HG03066 (cell line): ENCODE results near the gene CTSZ.
"Not testable (repeated sequence)": the region's sequence is repeated elsewhere in the genome, so short reads cannot be mapped to it uniquely, and the experiment has no call there.

Experiments
- ATAC-seq: cut with Tn5 transposase; IDR thresholded peaks from one replicate; pipeline ENCODE4 v1.9.1; 2021; ENCODE audit warnings: low read depth; ENCODE audit not compliant: unreplicated experiment

The CTSZ gene

DNA sequence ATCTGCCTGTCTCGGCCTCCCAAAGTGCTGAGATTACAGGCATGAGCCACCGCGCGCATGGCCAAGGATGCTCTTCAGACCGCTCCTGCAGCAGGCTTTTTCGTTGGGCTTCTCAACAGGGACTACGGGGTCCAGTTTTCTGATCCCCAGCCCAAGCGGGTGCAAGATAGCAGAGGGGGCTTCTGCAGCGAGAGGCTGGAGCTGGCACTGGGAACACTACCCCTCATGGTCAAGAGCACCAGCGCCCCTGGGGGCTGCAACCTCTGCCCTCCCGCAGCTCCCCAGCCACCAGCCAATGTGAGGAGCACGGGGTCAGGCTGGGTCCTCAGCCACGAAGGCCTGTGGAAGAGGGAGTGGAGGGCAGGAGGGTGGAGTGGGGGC lies 6.0 kb downstream of the CTSZ start:
- ATAC-seq: no peak

DNA sequence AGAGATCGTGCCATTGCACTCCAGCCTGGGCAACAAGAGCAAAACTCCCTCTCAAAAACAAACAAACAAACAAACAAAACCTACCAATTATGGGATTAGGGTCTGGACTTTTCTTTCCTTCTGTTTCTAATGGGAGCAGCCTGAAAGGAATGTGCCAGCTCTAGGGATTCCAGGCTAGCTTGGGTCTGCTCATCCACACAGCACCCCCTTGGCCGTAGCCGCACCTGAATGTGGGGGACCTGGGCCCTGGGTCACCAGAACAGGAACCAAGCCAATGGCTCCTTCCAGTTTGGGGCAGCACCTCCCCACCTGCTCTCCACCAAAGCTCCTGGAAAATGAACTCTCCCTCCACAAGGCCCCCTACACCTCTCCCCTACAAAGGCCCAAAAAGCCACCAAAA lies 6.7 kb downstream of the CTSZ start:
- ATAC-seq: no peak

DNA sequence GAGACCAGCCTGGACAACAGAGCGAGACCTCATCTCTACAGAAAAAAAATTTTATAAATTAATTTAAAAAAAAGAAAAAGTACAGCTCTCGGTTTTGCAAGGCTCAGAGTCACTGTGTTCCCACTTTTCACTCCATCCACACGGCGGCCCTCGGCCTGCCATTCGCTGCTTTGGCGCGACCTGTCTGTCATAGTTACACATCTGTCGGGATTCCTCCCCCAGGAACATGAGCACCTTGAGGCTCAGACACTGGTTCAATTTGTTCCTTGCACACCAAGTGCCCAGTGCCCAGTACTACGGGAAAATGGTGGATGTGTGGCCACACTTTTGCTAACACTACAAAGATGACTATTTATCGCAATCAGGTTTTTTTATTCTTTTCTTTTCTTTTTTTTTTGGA lies 8.4 kb downstream of the CTSZ start:
- ATAC-seq: no peak

DNA sequence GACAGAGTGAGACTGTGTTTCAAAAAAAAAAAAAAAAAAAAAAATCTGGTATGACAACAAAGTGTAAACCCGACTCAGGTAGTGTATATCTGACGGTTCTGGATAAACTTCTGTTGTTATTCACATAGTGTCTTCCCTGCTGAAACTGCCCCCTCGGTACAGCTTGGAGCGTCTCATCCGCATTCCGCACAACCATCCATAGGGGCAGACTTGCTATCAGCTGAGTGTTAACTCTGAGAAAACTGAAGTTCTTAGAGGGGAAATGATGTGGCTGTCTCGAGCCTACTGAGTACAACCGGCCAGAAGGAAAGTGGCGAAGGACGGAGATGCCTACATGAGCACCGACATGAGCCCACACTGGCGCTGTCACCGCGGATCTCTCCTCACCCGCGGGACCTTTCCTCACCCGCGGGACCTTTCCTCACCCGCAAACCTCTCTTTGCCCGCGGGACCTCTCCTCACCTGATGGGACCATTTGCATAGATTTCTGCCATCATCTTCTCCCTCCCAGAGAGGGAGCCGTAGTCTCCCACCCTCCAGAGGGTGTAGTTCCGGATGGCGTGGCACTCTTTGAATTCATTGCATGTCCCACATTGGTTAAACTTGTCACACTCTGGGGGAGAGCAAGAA lies 9.8 kb downstream of the CTSZ start:
- no peak for ATAC-seq

DNA sequence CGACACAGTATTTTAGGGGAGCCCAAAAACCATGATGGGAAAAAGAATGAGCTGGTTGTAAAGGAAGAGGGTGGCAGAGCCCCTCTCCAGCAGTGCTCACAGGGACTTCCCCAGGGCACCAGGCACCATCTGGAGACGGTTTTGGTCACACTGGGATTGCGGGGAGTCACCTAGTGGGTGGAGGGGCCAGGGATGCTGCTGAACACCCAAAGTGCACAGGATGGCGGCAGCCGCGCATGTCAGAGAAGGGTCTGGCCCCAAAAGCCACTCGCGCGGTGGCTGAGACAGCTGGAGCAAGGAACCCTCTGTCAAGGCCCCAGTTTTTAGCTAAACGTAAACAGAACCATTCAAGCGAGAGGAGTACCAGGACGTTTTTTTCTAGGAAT lies 10.8 kb downstream of the CTSZ start:
- ATAC-seq: no peak

DNA sequence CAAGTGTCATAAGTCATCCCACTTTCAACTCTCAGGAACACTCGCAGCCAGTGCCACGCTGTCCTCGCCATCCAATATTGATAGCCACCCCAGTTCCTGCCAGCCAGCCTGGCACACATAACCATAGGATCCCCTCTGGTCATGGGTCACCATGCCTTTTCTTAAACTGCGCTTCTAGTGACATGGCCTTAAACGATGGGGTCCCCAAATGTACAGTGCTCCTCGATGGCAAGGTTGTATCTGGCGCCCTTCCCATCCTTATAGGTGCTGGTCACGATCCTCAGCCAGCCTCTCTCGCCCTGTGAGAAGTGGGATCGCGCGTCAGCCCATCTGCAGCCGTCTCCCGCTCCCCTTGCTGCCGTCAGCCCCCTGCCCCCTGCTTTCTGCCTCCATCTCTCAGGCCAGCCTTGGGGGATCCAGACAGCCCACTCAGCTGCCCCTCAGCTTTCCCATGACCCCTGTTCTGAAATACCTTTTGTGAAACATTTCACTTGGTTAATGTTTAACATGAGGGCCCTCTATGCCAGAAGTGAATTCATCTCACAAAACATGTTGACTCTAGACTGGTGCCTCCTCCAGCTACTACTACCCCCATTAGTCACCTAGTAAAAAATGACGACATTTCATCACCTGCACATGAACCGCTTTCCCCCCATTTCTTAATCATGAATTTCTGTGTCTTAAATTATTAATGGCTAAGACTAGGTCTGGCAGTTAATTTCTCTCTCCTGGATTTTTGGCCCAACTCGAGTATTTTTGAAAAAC lies 11.4 kb downstream of the CTSZ start:
- ATAC-seq: no peak

DNA sequence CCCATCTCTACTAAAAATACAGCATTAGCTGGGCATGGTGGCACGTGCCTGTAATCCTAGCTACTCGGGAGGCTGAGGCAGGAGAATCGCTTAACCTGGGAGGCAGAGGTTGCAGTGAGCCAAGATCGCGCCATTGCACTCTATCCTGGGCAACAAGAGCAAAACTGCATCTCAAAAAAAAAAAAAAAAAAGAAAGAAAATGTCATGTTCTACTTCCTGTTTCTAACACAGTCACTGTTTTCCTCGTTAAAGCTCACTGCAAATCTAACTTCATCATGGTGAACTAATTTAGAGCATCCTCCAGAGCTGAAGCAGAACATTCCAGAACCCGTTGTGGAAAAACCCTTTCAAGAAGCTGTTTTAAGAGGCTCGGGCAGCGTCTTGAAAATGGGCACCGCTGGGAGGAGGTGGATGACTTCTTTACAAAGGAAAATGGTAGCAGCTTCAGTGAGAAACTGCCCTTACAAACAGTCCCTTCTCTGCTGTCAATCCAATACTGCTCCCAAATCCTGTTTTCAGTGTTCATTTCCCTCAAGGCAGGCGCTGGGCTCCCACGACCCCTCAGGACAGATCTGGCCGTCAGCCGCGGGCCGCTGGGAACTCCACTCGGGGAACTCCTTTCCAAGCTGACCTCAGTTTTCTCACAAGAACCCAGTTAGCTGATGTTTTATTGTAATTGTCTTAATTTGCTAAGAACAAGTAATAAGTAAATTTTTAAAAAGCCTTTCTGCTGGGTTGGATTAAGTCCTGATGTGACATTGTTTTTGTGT lies 12.5 kb downstream of the CTSZ start:
- ATAC-seq: no peak

DNA sequence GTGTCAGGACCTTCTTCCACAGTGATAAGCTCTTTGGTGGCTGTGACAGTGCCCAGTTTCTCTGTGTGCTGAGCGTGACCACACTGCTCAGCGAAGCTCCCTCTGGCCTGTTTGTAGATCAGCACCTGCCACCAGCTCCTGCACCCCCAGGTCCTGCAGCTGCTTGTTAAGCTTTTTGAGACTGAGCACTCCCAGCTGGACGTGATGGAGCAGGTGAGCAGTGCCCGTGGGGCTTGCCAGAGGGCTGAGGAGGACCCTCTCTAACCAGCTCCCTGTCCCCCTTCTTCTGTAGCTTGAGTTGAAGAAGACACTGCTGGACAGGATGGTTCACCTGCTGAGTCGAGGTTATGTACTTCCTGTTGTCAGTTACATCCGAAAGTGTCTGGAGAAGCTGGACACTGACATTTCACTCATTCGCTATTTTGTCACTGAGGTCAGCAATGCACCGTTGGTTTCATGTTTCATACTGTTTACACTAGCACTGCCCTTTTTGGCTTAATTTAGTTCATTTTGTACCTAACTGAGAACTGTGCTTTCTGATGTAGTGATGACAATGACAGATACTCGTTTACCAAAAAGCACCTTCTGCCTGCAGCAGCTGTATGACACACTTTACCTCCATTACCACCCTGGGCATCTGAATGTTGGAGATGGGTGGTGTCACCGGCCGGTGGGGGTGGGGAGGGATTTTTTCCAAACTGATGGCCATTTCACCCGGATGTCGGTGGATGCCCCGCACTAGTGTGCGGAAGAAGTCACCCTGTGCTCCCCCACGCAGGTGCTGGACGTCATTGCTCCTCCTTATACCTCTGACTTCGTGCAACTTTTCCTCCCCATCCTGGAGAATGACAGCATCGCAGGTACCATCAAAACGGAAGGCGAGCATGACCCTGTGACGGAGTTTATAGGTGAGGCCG lies 13.5 kb downstream of the CTSZ start:
- no peak for ATAC-seq

DNA sequence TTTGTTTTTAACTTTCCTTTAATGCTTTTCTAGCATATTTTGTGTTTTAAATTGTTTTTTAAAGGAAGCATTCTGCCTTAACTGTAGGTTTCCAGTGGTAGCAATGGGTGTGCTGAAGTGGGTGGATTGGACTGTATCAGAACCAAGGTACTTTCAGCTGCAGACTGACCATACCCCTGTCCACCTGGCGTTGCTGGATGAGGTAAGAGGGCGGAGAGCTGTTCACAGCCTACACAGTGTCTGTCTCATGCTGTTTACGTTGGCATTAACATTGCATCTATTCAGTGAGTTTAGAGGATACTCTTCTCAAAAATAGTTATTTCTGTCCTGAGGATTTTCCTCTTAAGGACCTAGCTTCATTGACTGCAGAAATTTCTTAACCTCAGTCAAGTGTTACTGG lies 14.1 kb downstream of the CTSZ start:
- ATAC-seq: no peak

DNA sequence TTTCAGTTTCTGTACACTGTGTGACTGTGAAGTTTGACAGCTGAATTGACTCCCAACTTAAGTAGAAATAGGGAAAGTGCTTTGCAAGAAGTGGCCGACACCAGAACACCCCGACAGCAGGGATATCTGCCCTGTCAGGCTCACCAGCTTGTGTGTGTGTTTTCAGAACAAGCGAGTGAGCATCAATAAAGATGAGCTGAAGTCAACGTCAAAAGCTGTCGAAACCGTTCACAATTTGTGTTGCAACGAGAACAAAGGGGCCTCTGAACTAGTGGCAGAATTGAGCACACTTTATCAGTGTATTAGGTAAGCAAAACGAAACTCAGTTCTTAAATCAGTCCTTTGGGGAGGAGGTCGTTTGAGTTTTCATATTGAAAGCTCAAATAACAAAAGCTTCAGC lies 15.3 kb downstream of the CTSZ start:
- ATAC-seq: no peak

DNA sequence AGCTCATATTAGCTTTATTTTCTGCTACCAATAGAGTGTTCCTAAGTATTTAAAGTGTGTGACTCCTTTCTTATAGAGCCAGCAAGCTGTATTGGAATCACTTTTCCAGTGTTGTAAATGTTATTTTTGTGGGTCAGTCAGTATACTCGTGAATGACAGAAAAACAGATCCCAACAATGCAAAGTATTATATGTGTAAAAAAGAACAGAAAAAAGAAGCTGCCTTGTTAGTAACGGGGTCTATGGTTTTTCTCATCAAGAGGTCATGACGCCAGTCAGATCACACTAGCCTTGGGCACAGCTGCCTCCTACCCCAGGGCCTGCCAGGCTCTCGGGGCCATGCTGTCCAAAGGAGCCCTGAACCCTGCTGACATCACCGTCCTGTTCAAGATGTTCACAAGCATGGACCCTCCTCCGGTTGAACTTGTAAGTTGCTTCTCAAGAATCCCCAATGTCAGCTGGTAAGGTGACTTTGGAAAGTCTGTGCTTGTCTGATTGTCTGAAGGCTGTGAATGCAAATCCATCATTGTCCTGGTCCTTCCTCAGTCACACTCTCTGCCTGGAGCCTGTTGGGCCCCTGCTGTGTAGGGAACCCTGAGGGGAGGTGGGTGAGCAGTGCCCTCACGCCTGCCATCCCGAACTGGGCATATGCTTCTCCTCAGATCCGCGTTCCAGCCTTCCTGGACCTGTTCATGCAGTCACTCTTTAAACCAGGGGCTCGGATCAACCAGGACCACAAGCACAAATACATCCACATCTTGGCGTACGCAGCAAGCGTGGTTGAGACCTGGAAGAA lies 16.2 kb downstream of the CTSZ start:
- ATAC-seq: no peak

DNA sequence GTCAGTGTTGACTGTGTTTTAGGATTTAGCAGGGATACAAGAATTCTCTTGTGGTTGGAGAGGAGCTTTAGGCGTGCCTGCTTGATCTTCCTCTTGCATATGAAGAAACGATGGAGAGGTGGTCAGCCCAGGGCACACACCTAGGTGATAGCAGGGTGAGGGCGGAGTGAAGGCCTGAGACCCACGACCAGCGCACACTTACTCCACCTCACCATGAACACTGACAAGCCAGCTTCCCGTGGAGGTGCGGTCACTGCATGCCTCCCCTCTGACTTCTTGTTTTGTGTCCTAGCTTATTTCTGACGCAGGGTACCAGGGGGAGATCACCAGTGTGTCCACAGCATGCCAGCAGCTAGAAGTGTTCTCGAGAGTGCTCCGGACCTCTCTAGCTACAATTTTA lies 17.9 kb downstream of the CTSZ start:
- ATAC-seq: no peak

DNA sequence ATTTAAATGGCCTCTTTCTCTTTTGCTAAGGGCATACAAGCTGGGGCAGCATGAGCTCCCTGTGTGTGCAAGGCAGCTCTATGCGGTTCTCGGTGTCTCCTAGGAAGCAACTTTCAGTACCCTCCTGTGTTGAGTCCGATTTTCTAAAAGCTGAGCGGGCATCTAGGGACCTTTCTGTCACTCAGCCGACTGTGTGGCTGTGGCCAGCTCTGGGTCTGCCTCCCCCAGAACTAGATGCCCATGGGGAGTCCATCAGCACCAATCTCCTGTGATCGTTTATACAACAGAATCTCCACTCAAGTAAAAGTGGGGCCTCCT lies 18.5 kb downstream of the CTSZ start:
- ATAC-seq: no peak

DNA sequence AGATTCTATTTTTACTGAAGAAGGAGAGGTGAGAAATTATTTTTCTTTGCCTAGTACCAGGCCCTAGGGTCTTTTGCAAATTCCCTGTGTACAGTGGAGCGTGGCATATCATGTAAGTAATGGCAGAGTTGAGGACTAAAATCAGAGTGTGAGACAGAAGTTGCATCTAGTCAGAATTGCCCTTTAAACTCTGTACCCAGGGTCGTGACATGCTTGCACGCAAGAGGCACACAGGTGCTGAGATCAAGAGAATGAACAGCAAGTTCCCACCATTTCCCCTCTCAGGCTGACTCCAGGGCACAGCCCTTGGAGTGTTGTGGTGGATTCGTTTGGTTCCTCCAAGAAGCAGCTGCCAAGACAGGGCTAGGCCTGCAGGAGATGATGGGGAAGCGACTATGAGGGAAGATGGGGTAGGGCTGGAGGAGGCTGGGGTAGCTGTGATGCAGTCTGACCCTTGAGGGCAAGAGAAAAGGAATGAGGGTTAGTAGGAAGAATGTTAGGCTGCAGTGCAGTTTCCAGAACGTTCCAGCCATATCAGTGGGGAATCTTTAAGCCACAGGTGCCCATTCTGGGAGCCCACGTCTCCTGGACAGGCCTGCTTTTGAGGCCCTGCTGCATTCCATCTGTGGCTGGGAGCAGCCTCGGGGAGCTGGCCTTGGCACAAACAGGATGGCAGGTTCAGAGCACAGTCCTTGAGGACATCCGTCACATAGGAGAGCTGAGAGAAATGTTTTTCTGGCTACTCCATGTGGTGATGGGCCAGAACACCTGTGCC lies 19.1 kb downstream of the CTSZ start:
- no peak for ATAC-seq

DNA sequence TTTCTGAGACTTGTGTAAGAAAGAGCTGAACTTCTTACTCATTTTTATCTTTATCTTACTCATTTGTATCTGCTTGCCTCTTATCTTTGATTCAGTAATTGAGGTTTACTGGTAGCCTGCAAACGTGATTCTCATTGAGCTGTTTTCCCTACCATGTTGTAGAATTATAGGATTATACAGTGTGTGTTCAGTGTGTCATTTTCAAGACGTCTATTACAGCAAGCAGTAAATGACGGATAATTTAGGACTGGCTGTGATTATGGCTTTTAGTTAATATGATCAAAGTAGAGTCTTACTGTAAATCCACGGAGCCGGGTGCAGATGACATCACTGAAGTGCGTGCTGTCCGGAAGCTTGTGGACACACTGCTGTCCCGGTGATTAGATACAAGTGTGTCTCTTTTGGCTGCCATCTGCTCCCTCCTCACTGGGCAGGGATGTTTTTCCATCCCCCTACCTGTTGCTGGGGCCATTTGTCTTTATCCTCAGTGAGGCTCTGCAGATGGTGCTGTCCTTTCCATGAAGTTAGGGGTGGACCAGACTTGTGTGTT lies 20.0 kb downstream of the CTSZ start:
- no peak for ATAC-seq

DNA sequence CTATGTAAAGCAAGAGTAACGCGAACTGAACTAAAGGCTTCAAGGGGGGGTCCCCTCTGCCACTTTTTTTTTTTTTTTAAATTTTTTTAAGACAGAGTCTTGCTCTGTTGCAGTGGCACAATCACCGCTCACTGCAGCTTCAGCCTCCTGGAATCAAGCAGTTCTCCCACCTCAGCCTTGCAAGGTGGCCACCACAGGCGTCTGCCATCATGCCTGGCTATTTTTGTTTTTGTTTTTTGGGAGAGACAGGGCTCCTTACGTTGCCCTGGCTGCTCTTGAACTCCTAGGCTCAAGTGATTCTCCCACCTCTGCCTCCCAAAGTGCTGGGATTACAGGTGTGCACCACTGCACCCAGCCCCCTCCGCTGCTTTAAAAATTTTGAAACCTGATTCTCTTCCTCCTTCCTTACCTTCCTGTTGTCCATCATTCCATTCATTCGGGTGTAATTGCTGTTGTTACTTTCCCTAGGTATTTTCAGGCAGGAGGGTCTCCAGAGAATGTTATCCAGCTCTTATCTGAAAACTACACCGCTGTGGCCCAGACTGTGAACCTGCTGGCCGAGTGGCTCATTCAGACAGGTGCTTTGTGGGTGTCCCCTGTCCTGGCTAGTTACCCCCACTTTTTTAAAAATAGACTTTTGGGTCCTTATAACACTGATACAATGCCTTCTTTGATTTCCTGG lies 20.6 kb downstream of the CTSZ start:
- ATAC-seq: no peak

DNA sequence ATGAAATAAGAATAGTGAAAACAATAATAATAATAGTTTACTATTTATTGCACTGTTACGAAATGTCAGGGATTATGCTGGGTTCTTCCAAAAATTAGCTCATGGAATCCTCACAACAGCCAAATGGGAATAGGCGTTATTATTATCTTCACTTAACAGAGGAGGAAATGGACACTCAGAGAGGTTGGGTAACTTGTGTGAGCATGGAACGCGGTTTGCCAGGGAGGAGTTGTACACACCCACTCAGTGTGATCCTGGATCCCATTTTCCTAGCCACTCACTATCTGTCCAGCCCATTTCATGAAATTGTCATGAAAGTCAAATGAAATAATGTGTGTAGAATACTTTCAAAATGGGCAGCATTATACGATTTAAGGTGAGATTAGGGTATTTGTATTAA lies 21.4 kb downstream of the CTSZ start:
- ATAC-seq: no peak

DNA sequence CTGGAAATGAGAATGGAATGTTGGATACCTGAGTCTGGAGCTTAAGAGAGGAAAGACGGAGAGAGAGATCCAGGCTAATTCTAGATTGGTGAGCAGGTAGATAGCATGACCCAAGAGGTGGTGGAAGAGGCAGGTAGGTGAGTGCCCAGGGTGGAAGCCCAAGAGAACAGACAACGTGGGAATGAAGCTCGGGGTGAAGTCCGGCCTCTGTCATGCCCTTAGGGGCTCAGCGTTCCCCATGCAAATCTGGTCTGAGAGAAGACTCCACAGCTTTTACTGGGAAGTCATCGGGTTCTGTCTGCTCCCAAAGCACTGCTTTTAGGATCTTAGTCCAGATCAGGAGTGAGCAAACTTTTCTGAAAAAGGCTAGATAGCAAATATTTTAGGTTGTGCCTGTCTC lies 22.4 kb downstream of the CTSZ start:
- ATAC-seq: no peak

DNA sequence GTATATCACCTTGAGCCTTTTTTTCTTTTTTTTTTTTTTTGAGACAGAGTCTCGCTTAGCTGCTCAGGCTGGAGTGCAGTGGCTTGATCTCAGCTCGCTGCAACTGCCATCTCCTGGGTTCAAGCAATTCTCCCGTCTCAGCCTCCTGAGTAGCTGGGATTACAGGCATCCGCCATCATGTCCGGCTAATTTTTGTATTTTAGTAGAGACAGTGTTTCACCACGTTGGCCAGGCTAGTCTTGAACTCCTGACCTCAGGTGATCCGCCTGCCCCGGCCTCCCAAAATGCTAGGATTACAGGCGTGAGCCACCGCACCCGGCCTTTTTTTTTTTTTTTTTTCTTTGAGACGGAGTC lies 24.0 kb downstream of the CTSZ start:
- not testable (repeated sequence) for ATAC-seq
